LNCAP (cell line): ENCODE results near the gene SERPINA4.

Experiments
- TF ChIP-seq, protein P1 (sequence below): fragments of 450-650 bp; IDR thresholded peaks from 2 replicates; pipeline ENCODE4 v1.5.1; 2017; ENCODE audit warnings: mild to moderate bottlenecking

The SERPINA4 gene

DNA sequence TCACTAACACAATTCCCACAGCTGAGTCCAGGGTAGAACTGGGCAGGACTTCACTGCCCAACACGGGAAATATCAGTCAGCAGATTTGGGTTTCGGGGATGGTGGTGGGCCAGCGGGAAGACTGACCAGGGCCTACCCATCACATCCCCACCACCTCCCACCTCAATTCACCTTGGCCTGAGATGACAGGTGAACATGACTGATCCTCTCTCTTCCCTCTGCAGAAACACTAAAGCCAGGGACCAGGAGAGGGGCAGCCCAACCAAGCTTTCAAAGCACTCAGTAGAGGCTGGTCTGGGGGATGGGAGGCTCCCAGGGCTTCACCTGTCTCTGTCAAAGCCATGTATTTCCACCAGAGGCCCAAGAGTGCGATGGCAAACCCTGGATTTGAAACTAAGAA is 22.3 kb downstream of the SERPINA4 start:
- TF ChIP-seq, protein P1, sequence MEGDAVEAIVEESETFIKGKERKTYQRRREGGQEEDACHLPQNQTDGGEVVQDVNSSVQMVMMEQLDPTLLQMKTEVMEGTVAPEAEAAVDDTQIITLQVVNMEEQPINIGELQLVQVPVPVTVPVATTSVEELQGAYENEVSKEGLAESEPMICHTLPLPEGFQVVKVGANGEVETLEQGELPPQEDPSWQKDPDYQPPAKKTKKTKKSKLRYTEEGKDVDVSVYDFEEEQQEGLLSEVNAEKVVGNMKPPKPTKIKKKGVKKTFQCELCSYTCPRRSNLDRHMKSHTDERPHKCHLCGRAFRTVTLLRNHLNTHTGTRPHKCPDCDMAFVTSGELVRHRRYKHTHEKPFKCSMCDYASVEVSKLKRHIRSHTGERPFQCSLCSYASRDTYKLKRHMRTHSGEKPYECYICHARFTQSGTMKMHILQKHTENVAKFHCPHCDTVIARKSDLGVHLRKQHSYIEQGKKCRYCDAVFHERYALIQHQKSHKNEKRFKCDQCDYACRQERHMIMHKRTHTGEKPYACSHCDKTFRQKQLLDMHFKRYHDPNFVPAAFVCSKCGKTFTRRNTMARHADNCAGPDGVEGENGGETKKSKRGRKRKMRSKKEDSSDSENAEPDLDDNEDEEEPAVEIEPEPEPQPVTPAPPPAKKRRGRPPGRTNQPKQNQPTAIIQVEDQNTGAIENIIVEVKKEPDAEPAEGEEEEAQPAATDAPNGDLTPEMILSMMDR: no peak

DNA sequence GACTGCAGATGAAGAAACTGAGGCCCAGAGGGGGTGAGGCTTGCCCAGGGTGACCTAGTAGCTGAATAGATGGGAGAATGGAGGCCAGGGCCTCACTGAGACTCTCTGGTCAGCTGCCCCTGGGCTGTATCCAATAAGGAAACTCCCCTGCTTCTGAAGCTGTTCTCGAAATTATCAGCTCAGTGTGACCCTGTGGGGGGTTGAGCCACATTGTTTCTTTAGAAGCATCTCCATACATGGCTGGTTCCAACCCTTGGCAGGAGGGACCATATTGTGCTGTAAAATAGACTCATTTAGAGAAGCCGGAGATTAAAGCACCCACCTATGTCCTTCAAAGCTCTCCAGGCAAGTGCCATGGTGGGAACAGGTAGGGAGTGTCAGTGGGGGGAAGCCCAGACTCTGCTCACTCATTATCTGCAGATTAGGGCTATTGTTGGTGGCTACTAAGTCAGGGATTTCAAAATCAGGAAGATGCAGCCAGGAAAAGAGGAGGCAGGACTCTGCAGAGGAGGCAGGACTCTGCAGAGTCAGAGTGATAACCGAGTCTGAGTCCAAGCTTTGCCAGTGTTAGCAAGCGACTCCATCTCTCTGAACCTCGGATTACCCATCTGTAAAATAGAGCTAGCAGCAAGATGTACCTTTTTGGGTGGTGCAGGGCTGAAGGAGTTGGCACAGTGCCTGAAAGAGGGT is 23.5 kb downstream of the SERPINA4 start:
- TF ChIP-seq, protein P1: no peak

DNA sequence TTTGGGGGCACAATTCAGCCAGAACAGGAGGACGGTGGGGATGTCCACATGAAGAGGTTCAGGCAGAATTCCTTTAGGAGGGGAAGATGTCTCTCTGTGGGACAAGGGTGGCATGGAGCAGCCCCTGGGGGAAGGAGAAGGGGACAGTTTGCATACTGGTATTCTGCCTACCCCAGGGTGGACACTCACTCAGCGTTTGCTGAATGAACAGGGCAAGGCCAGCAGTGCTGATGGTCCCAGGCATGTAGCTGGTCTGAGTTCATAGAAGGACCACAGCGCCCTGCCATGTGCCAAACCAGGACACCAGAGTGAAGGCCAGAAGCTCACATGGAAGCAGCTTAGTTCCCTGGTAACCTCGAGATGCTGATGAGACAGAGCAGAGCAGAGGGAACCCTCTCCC is 25.4 kb downstream of the SERPINA4 start:
- TF ChIP-seq, protein P1: no peak

DNA sequence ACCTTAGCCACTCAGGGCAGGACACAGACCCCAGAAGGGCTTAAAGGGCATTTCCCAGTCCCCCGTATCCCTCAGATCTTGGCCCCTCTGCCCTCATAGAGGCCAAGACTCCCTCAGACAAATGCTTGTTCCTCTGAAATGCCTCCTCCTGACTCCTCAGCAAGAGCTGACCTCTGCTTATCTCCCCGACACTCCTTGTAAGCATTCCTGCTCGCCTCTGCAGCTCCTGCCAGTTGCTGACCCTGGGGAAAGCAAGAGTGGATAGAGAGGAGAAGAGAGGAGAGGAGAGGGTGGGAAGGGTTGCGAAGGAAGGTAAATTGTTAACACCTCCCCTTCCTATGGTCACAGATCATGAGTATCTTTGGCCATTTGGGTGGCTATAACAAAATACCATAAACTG is 27.1 kb downstream of the SERPINA4 start:
- TF ChIP-seq, protein P1: no peak

DNA sequence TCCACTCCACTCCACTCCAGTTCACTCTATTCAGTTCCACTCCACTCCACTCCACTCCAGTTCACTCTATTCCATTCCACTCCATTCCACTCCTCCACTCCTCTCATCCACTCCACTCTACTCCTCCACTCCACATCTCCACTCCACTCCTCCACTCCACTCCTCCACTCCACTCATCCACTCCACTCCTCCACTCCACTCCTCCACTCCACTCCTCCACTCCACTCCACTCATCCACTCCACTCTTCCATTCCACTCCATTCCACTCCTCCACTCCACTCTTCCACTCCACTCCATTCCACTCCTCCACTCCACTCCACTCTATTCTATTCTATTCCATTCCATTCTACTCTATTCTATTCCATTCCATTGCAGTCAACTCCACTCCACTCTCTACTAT is 29.8 kb downstream of the SERPINA4 start:
- TF ChIP-seq, protein P1: no peak

DNA sequence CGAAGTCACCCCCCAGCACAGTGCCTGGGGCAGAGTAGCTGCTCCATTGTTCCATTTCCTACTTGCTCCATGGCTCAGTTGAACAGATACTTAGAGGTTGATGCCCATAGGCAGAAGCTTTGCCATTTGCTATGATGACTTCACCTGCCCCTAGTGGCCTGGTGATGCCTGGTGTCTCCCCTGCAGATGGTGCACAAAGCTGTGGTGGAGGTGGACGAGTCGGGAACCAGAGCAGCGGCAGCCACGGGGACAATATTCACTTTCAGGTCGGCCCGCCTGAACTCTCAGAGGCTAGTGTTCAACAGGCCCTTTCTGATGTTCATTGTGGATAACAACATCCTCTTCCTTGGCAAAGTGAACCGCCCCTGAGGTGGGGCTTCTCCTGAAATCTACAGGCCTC is 30.6 kb downstream of the SERPINA4 start:
- TF ChIP-seq, protein P1: no peak

DNA sequence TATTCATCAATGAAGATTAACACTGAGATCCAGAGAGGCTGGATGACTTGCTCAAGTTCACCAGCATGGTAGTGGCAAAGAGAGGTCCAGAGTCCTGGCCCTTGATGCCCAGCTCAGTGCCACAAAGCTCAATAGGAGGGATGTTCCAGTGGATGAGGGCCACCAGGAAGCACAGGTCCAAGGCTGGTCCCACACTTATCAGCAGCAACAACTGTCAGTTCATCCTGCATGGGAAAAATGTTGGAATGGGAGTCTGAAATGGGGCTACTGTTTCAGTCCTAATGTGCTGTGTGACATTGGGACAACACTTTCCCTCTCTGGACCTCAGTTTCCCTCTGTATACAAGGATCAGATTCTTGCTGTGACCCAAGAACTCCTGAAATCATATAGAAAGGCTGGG is 31.2 kb downstream of the SERPINA4 start:
- TF ChIP-seq, protein P1: no peak

DNA sequence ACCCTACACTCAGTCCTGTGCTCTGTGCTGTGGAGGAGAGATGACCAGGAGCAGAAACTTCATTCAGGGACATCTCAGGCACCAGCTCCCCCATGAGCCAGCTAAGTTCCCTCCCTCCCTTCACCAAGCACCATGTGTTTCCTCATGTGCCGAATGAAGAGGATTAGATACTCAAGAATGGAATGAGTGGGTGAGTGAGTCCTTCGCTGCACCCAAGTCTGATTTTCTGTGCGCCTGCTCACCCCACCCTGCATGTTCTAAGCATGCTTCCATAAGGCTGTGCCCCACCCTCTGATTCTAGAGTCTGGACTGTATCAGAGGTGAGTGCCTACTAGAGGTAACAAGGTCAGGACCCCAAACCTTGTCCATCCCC is 32.1 kb downstream of the SERPINA4 start:
- TF ChIP-seq, protein P1: no peak
